Tibial nerve (tissue), 4 donors: ENCODE results near the gene ITGB6. TPM values are rescaled to one million over a fixed set of nuclear protein-coding genes. Genes with fewer than 3 reads are reported as not detected.

Experiments used
- DNase-seq, 2 donors: peaks; one replicate each; pipeline ENCODE4 v3.0.0-alpha.2; 2019; ENCODE audit warnings: low spot score in 2 of 2
- H3K27ac ChIP-seq, 4 donors: fragments of 200-600 bp; sonication (generic) in 3 of 4; one replicate each; pipeline ENCODE4 v1.5.1; 2017 to 2019; ENCODE audit warnings: mild to moderate bottlenecking in 1 of 4
- H3K27me3 ChIP-seq, 2 donors: fragments of 200-600 bp; sonication (generic) in 1 of 2; one replicate each; pipeline versions ENCODE4 v1.5.1 to v1.6.0; 2017 to 2019
- H3K36me3 ChIP-seq, 3 donors: fragments of 200-600 bp; sonication (generic); one replicate each; pipeline ENCODE4 v1.5.1; 2018 to 2019
- H3K4me1 ChIP-seq, 4 donors: fragments of 200-600 bp; sonication (generic) in 3 of 4; one replicate each; pipeline ENCODE4 v1.5.1; 2017 to 2019
- H3K4me3 ChIP-seq, 4 donors: fragments of 200-600 bp; sonication (generic) in 3 of 4; one replicate each; pipeline ENCODE4 v1.5.1; 2017 to 2019; ENCODE audit warnings: mild to moderate bottlenecking in 1 of 4, moderate library complexity in 1 of 4
- H3K9me3 ChIP-seq, 4 donors: fragments of 200-600 bp; sonication (generic) in 3 of 4; one replicate each; pipeline ENCODE4 v1.5.1; 2017 to 2019
- EP300 ChIP-seq, 2 donors: sonication (generic); formaldehyde crosslinking; IDR thresholded peaks; one replicate each; pipeline ENCODE4 v1.6.1; 2017; ENCODE audit warnings: antibody characterized with exemption in 2 of 2, mild to moderate bottlenecking in 1 of 2
- POLR2A ChIP-seq, 2 donors: fragments of 450-650 bp; IDR thresholded peaks; one replicate each; pipeline ENCODE4 v1.6.1; 2017; ENCODE audit warnings: antibody characterized with exemption in 2 of 2, mild to moderate bottlenecking in 2 of 2, moderate library complexity in 2 of 2
- WGBS, 2 donors: methylation state at CpG; one replicate each; pipeline ENCODE4 v1.1.5; 2018; 5-methylcytosine and 5-hydroxymethylcytosine counted together
- total RNA-seq, 4 donors: library from RNA; depleted of rRNA; stranded (reverse); fragments of >200 nt; gene quantifications; one replicate each; pipeline ENCODE4 v1.1.0, GENCODE V29; 2016
- TF ChIP-seq, protein P1 (sequence below), 5 experiments: fragments of 200-600 bp in 3 of 5; fragments of 450-650 bp in 2 of 5; sonication (generic) in 3 of 5; IDR thresholded peaks; one replicate each; pipeline ENCODE4 v1.5.1; 2016 to 2019; ENCODE audit warnings: antibody characterized with exemption in 5 of 5, mild to moderate bottlenecking in 3 of 5, moderate library complexity in 2 of 5

ITGB6 gene
- total RNA-seq, 4 donors from 2014 or later, result not detected

DNA sequence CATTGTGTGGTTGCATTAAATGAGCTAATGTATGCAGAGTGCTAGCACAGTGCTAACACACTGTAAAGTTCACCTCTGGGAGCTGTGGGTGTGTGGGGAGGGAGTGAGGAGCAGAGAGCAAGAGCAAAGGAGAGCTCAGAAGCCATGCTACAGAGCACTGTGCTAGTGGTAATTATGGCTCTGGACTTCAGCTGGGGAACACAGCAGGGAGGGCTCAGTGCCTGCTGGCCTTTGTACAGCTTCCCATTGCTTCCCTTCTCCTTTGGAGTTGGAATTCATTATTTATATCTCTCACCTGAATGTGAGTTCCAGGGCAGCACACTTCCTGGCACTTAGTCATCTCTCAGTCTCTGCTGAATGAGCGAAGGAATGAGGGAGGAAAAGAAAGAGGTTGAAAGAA lies 135.2 kb downstream of the ITGB6 start:
- no peak overlapping the region for H3K4me3 ChIP-seq
- peaks cover 0 to 23% (median 6%) of the 10 kb centered on the region in 4 donors for H3K4me1 ChIP-seq

DNA sequence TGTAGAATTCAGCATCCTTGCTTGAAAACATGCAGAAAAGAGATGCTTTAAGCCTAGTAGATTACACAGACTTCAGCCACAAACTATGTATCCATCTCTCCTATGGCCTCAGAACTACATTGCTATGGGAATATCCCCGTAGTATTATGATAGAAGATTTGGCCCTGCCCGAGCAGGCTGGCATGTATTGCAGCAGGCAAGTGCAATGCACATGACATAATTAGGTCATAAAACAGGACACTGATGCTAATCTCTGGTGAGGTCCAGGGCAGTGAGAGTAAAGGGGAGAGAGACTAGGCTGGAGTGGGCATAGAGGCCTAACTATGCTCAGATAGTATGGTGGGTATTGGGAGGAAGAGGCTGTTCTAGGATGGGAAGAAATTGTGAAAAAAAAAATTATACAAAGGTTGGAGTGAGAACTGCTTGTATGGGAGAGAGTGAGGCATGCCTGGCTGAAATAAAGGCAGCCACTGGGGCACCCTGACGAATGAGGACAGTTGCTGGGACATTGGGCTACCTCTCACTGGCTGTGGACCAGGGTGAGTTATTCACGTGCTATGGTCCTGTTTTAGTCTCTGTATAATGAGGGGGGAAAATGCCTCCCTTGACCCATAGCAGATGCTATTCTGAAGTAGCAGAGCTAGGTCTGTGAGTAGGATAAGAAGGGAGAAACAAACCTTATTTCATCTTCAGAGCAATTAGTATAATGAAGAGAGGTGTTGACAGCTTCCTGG lies 136.0 kb downstream of the ITGB6 start:
- TF ChIP-seq POLR2A (IDR thresholded peaks at IDR 0.05) (no peak), EP300 (IDR thresholded peaks at IDR 0.05) (no peak)
- TF ChIP-seq, protein P1, sequence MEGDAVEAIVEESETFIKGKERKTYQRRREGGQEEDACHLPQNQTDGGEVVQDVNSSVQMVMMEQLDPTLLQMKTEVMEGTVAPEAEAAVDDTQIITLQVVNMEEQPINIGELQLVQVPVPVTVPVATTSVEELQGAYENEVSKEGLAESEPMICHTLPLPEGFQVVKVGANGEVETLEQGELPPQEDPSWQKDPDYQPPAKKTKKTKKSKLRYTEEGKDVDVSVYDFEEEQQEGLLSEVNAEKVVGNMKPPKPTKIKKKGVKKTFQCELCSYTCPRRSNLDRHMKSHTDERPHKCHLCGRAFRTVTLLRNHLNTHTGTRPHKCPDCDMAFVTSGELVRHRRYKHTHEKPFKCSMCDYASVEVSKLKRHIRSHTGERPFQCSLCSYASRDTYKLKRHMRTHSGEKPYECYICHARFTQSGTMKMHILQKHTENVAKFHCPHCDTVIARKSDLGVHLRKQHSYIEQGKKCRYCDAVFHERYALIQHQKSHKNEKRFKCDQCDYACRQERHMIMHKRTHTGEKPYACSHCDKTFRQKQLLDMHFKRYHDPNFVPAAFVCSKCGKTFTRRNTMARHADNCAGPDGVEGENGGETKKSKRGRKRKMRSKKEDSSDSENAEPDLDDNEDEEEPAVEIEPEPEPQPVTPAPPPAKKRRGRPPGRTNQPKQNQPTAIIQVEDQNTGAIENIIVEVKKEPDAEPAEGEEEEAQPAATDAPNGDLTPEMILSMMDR (IDR thresholded peaks at IDR 0.05), result no peak
- Histone ChIP-seq H3K36me3 (no peaks in the 10 kb centered on the region), H3K9me3 (no peaks in the 10 kb centered on the region), H3K27me3 (peaks cover 0 to 6% of the 10 kb centered on the region in 2 donors), H3K4me3 (no peak overlapping the region), H3K4me1 (peaks cover 0 to 23% (median 6%) of the 10 kb centered on the region in 4 donors), H3K27ac (no peak overlapping the region)
- DNase-seq, result no peak
- 80 to 88% methylated on average over 4 of the region's 4 CpGs for WGBS, 2 donors

More for the DNA sequence above, 135.2 kb downstream of the ITGB6 start:
- TF ChIP-seq POLR2A (IDR thresholded peaks at IDR 0.05) (no peak), EP300 (IDR thresholded peaks at IDR 0.05) (no peak)
- TF ChIP-seq, protein P1 (IDR thresholded peaks at IDR 0.05), result no peak
- Histone ChIP-seq H3K27me3 (peaks cover 0 to 6% of the 10 kb centered on the region in 2 donors), H3K27ac (no peak overlapping the region), H3K36me3 (no peaks in the 10 kb centered on the region), H3K9me3 (no peaks in the 10 kb centered on the region)
- no peak for DNase-seq
- WGBS, 2 donors, result 96 to 98% methylated on average over 1 of the region's 1 CpG

GRCh38 chr2:160063271-160063670 lies 136.8 kb downstream of the ITGB6 start:
- Histone ChIP-seq H3K9me3 (no peaks in the 10 kb centered on the region), H3K36me3 (no peaks in the 10 kb centered on the region), H3K4me1 (peaks cover 0 to 23% (median 6%) of the 10 kb centered on the region in 4 donors), H3K4me3 (peak overlapping the region in 3 of 4 donors; percentile 64 to 87 (median 76)), H3K27me3 (peaks cover 0 to 6% of the 10 kb centered on the region in 2 donors), H3K27ac (peak overlapping the region in 3 of 4 donors; percentile 63 to 81 (median 69))
- no peak for DNase-seq
- WGBS, 2 donors, result 35 to 42% methylated on average over 5 of the region's 5 CpGs
- TF ChIP-seq POLR2A (IDR thresholded peaks at IDR 0.05), result no peak

- 1 to 2% methylated on average over 20 to 27 of the region's 52 CpGs for WGBS, 2 donors
- Histone ChIP-seq H3K9me3 (no peaks in the 10 kb centered on the region), H3K36me3 (no peaks in the 10 kb centered on the region), H3K4me1 (peaks cover 0 to 23% (median 6%) of the 10 kb centered on the region in 4 donors), H3K27me3 (peaks cover 0 to 6% of the 10 kb centered on the region in 2 donors), H3K4me3 (peak within 1 kb of the TSS; percentile 42 to 87 (median 70)), H3K27ac (peak within 1 kb of the TSS in 3 of 4 donors; percentile 63 to 81 (median 69))
- DNase-seq, result peak; percentile 27 to 52
- TF ChIP-seq EP300 (IDR thresholded peaks at IDR 0.05), result no peak
- TF ChIP-seq, protein P1 (IDR thresholded peaks at IDR 0.05), result no peak
- no peak for TF ChIP-seq POLR2A (IDR thresholded peaks at IDR 0.05)
Measured at GRCh38 chr2:160062292-160063005, 137.6 kb downstream of the ITGB6 start, which contains the start of gene PLA2R1. Gene PLA2R1, minus strand, starts transcription at chr2:160062615. Its CDS starts 212 bp downstream, at chr2:160062403.

DNA sequence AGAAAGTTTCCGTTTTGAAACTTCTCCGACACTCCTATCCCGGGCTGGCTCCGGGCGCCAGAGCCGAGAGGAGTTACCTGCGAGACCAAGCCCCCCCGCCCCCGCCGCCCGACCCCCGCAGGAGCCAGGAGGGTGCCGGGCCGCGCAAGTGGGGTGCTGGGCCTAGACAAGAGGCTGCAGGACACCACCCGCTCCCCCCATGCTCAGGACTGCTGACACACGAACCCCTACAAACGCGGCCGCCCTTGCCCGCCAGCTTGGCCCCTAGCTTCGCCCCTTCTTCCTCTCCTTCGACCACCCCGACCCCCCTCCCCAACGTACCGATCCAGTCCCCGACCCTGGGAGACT lies 138.2 kb downstream of the ITGB6 start:
- H3K4me3 ChIP-seq, result peak overlapping the region; percentile 42 to 87 (median 70)
- 4% methylated on average over 4 to 24 of the region's 27 CpGs for WGBS, 2 donors
- DNase-seq, result no peak
- H3K27ac ChIP-seq, result peak overlapping the region in 3 of 4 donors; percentile 63 to 81 (median 69)
- peaks cover 0 to 6% of the 10 kb centered on the region in 2 donors for H3K27me3 ChIP-seq
- H3K36me3 ChIP-seq, result no peaks in the 10 kb centered on the region
- H3K4me1 ChIP-seq, result peaks cover 0 to 23% (median 6%) of the 10 kb centered on the region in 4 donors
- TF ChIP-seq EP300 (IDR thresholded peaks at IDR 0.05) (no peak), POLR2A (IDR thresholded peaks at IDR 0.05) (no peak)
- TF ChIP-seq, protein P1 (IDR thresholded peaks at IDR 0.05), result no peak
- H3K9me3 ChIP-seq, result no peaks in the 10 kb centered on the region
